HG02678 (cell line): ENCODE data around the gene PEX14.

Experiments used
- ATAC-seq: cut with Tn5 transposase; IDR thresholded peaks from one replicate; pipeline ENCODE4 v1.9.1; 2021; ENCODE audit warnings: mild to moderate bottlenecking, moderate library complexity; ENCODE audit not compliant: unreplicated experiment

PEX14 gene

DNA sequence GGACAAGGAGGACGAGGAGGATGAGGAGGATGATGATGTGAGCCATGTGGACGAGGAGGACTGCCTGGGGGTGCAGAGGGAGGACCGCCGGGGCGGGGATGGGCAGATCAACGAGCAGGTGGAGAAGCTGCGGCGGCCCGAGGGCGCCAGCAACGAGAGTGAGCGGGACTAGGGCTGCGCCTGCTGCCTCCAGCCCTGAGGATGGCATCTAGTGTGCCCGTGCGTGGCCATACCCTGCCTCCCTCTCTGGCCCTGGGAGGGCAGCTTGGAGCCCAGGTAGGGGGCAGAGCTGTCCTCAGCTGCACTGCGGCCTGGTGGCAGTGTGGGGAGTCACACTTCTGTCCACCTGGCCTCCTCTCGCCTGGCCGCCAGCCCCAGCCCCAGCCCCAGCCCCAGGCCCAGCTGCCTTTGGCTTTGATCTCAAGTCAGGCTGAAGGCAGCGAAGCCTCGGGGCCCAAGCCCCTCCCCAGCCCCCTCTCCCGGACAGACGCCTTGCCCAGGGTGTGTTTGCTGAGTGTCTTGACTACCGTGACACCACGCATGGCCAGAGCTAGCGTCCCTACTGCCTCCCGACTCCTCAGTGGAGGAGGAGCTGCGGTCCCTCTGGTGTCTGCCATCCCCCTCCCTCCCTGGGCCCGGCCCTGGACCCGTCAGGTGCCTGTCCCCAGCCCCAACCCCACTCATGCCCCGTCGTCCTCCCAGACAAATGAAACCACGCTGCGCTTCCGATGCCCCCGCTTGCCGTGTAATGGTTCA lies 155.2 kb downstream of the PEX14 start:
- ATAC-seq, result no peak

DNA sequence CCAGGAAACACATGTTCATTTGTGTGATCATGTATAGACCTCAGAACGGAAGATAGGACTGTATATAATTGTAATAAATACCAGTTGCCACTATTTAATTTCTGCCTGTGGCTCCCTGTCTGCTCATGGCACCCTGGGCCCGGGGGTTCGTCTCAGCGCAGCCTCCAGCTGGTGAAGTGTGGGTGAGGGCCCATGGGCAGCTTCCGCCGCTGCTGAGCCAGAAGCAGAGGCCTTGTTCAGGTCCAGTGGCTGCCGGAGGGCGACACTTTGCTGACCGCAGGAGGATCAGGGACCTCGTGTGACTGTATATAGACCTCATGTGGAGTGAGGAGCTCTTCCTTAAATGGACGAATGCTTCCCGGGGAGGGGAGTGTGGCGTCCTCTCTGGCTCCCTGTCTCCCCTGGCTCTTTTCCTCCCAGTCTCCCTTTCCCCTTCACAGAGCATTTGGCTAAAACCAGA lies 155.9 kb downstream of the PEX14 start:
- ATAC-seq, result no peak

DNA sequence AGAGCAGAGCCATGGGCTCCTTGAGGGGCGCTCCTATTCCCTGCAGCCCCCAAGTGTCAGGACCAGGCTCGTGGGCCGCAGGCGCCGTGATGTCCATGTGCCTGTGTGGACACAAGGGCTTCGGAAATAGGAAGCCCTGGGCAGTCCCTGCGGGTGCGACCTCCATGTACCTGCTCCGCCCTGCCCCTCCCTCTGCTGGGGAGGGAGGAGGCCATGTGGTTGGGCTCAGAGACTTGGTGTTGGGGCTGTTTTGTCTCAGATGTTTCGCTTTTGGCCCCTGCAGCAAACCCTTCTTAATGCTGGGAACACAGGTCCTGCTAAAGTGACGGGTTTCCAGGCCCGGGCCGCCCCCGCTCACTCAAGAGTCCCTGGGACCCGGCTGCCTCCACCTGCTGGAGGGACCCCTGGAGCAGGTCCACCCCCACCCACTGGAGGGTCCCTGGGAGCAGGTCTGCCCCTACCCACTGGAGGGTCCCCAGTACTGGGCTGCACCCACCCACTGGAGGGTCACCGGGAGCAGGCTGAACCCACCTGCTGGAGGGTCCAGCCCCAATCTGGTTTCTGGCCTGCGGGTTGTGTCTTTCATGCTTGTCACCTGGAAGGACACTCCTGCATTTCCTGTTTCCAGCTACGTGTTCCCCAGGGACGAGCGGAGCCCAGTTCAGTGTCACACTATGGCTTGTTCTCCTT lies 156.5 kb downstream of the PEX14 start:
- ATAC-seq, result no peak

DNA sequence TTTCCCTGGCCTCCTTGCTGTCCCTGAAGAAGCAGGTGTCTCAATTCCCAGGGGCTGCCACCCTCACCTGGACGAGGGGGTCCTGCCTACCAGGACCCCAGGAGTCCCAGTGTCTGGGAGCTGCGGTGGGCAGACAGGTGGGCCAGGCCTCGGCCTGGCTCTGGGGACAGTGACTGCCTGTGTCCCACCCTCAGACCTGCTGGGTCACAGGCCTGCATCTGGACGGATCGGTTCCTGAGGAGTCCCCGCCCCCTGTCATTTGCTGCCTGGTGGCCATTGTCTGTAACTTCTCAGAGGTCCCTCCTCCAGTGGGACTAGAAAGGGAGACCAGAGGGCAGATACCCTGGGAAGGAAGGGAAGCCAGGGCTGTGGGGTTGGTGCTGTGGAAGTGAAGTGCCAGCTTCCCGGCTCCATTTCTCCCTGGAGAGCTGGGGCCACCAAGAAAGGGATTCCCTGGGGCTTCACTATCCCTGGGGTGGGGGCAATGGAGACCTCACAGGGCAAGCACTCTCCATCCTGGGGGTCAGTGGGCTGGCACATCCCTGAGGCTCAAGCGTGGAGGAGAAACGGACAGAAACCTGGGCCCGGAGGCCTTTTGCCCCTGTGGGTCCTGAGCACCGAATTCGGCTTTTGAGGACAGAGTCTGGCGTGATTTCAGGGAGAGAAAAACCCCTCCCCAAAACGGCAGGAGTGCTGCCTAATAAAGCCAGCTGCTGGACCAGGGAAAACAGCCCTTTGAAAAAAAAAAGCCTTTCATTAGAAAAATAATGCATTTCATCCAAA lies 157.3 kb downstream of the PEX14 start:
- ATAC-seq, result no peak

DNA sequence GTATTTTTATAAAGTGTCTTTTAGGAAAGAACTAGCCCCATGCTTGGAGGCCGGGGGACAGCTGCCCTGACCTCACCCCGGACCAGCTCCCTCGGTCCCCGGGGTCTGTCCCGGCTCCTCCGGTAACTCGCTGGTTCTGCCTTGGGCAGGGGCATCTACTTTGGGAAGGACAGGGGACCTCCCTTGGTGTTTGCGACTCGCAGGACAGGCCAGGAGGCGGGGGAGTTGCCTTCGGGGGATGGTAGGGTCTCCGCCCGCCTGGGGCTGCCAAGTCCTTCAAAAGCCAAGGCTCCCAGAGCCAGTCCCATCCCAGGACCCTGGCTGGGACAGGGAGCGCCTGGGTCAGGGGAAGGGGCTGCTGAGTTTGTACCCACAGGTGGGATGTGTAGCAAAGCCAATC lies 157.9 kb downstream of the PEX14 start:
- ATAC-seq, result no peak

DNA sequence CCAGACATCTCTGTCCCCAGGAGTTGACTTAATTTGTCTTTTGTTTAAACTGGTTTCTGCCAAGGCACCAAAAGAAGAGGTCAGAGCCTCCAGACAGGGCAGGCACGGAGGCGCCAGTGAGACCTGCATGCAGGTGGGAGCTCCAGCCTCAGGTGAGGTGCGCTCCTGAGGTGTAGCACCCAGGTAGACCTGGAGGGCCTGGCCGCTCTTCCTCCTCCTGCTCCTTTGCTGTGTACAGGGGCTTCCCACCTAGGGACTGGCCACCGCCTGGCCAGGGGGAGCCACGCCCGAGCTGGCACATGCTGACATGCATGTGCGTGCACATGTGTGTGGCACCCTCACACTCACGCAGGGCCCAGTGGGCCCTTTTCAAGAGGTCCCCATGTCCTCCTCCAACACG lies 158.7 kb downstream of the PEX14 start:
- ATAC-seq, result no peak

DNA sequence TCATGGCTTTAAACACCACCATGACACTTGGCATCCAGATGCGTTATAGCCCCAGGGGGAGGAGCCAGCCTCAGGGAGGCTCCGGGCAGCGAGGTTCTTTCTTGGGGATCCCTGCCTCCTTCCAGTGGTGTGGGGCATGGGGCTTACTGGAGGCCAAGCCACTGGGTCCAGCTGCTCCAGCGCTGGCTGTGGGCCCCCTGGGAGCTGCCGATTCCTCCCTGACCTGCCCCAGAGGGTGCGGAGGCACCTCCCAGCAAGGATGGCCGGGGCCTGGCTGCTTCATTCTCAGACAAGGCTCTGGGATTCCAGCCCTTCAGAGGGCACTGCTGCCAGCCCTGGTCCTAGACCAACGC lies 159.3 kb downstream of the PEX14 start:
- ATAC-seq, result no peak

DNA sequence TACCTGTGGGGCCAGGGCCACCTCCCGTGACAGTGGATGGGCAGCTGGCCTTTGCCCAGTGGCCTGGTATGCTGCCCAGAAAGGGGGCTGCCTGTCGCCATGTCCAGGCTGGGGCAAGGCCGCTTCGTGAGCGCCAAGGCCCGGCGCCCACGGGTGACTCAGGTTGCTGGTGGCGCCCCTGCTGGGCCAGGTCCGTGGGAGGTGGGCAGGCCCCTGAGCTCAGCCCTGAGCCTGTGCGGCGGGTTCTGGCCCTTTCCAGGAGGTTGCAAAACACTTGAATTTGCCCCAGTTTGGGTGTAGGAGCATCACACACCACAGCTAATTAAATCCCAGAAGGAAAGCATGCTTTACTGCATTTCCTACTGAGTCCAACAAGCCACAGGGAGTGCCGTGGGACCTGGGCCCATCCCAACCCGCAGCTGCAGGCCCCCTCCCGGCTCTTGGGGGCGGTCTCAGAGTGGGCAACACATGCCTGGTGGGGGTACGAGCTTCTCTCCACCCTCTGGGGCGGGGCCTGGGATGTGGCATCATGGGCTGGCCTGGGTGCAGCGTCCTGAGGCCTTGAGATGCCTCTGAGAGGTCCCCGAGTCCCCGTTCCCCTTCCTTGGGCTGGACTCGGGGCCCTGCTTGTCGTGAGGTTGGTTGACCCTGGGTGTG lies 159.8 kb downstream of the PEX14 start:
- no peak for ATAC-seq

DNA sequence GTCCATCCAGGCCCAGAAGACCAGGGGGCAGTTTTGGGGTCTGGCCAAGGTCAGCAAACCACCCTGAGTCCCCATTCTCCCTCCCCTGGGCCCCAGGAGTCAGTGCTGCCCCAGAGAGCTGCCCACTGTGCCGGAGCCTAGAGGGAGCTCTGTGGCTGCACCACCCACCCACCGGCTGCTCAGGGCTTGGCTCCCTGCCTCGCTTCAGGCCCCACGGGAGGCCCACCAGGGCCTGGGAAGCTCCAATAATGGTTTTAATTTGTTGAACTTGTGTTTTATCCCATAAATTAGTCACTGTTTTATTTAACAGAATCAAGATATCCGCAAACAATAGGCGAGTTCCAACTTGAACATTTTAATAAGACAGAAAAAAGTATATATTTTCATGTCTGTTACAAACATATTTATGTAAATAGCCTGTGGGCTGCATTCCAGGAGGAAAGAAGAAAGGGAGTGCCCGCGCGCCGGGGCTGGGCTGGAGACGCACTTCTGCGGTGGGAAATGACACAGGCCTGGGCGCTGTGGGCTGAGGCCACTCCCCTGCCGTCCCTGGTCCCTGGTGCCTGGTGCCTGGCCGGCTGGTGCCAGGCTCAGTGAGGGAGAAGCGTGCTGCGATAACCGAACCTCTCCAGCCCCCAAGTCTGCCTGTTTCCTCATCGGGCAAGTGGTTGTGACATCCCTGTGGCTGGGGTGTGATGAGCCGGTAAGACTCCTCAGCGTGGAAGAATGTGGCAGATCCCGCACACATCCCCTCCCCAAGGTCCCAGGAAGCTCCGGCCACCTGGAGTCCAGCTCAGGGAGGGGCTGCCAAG lies 160.5 kb downstream of the PEX14 start:
- no peak for ATAC-seq

DNA sequence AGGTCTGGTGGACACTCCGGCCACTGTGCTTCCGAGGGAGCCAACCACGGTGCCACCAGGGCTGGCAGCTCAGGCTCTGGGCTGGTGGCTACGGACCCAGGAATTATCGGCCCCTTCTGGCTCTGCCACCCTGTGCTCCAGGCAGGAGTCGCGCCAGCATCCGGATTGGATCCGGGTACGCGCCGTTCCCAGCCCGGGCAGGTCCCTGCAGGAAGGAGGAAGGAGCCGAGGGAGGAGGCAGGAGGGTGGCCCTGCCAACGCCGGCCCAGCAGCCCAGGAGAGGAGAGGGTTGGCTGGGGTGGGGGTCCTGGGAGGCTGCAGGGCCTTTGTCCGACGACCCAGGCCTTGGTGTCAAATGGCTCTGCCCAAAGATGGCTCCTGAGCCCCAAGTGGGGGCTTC lies 161.2 kb downstream of the PEX14 start:
- ATAC-seq, result no peak

DNA sequence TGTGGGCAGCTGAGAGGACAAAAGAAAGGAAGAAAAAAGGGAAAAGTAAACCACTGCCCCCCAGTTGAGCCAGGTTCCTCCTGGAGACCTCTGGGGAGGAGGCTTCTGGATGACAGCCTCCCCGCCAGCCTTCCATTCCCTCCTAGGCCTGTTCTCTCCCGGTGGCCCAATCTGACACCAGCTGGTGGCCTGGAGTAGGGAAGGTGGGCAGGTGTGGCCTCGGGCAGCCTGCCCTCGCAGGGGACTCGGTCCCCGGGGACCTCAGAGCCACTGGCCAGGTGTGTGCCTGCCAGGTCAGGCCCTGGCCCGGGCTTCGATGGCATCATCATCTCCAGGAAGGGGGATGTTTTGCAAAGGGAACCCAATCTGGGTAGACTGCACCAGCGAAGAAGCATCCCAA lies 162.7 kb downstream of the PEX14 start:
- no peak for ATAC-seq

DNA sequence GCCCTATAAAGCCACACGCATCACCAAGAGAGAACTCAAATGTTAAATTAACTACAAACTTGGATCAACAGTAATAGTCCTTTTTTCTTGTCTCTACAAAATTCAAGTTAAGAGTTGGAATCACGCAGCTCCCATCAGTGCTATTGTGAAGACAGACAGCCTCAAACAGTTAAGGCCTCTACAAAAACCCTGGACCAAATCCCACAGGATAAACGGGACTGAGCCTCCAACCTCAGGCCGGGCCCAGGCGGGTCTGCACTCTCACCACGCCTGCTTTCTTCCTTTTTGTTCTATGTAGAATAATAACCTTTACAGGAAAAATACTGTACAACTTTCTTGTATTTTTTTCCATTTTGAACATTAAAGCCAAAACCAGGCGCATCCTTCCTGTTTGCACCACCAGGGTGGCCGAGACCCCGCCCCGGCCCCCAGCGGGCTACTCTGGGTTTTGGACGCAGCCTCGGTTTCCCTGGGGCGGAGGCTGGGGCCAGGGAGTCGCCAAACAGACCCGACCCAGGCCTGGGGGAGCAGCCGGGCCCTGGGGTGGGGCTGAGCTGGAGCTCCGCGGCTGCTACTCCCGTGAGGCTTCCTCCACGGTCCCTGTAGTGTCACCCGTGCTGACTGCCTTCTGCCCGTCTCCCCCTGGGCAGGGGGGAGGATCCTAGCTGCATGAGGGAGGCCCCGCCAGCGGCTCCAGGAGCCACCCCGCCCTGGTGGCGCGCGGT lies 163.2 kb downstream of the PEX14 start:
- ATAC-seq, result no peak

DNA sequence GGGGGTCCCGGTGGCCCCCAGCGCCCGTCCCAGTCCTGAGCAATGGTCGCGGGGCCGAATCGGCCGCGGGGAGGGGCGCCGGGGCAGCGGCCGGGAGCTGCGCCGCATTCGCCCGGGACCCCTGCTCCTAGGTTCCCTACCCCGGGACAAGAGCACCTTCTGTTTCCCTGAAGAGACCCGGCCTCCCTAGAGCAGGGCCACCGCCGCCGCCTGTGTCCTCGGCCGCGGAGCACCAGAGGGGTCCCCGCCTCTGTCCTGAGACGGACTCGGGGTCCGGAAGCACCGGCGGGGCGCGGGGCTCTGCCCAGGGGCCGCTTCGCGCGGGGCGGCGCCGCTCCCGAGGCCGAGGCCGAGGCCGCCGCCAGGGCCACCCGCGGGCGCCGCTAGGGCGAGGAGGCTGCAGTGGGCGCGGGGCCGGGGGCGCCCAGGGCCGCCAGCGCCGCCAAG lies 163.8 kb downstream of the PEX14 start:
- no peak for ATAC-seq

DNA sequence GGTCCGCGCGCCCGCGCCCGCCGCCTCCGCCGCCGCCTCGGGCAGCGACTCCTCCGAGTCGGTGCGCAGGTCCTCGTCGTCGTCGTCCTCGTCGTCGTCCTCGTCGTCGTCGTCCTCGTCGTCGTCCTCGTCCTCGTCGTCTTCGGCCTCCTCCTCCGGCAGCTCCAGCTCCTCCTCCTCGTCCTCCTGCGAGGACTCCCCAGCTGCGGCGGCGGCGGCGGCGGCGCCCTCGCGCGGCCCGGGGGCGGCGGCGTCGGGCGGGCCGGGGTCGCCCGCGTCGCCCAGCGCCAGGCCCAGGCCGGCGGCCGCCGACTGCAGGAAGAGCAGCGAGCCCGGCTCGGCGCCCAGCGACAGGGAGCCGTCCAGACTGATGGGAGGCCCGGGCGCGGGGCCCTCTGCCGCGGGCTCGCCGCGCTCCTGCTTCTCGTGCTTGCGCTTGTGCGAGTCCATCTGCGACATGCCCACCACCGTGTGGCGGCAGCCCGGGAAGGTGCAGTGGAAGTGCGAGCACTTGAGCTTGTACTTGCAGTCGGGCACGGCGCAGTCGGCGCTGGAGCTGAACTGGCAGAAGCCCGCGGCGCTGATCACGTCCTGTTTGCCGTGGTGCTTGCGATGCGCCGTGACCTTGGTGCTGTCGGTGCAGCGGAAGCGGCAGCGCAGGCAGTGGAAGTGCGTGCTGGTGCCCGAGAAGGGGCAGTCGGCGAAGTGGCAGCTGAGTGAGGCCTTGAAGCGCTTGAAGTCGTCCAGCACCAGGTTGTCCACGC lies 164.4 kb downstream of the PEX14 start:
- no peak for ATAC-seq

DNA sequence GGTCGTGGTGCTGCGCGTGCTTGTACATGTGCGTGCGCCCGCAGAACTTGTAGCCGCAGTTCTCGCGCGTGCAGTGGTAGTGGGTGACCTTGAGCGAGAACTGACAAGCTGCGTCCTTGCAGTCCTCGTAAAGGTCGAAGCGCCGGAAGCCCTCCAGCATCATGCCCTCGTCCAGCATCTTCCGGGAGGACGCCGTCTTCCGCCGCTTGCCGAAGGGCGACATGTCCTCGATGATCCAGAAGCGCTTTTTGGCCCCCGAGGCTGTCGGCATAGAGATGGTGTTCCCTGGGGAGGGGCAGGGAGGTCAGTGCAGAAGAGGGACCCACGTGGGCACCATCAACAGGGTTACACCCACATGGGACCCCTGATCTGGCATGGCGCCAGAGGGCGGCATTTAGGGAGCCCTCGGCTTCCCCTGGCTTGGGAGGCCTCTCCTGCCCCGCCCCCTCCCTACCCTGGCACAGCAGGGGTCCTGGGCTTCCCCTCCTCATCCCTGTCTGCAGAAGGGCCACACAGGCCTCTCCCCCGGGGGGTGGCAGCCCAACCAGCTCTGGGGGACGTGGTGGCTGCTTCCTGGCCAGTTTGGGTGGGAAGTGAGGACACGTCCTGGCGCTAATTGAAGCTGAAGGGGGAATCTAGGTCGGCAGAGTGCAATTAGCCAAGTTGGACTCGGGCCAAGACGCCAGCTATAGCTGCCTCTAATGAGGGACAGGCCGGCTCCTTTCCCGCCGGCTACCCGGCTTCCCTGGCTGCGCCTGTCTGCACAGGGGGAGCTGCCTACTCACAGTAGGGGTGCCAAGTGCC lies 165.2 kb downstream of the PEX14 start:
- no peak for ATAC-seq

DNA sequence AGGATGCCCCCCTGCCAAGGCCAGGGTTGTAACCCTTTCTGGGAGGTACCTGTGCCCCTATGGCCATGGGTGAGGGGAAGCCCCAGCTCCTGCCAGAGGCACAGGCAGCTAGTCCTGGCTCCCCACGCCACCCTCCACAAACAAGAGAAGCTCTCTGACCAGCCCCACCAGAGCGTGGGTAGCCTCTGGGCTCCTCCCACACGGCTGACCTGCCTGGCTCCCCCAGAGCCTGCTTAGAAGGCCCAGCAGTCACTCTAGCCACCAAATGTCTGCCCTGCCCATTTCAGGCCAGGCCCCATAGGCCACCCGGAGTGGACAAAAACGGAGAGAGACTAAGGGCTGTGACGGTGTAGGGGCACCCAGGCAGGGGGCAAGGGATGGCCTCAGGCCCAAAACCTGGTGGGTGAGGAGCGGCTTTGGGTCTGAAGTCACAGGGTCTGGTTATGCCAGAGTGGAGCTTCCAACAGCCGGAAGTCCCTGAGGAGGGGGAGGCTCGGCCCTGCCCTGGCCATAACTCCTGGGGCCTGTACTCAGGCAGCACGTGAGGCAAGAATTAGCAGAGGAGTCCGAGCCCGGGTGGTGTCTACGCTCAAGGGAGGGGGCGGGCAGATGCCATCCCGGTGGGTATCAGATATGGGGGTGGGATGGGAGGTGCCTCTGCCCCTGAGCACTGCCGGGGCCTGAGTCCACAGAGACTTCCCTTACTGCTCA lies 166.2 kb downstream of the PEX14 start:
- ATAC-seq, result no peak

DNA sequence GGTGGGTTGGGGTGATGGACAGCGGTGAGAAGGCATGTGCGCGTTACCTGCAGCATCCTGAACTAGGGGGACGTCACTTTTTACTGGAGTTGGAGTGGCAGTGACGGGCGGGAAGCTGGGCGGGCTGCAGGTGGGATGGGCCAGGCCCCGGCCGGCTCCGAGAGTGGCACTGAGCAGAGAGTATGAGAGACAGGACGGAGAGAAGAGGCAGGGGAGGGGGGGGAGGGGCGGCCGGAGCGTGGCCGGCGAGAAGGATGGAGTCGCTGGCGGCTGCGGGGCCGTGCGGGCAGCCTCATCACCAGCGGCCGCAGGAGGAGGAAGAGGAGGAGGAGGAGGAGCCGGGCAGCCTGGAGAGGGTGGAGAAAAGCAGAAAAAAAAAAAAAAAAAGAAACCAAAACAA lies 167.2 kb downstream of the PEX14 start:
- no peak for ATAC-seq
